NCI-H1417 (cell line): ENCODE results near the gene HMMR.
"Not testable (repeated sequence)": the region's sequence is repeated elsewhere in the genome, so short reads cannot be mapped to it uniquely, and the experiment has no call there.

Experiments used
- DNase-seq, 3 experiments: peaks; one replicate each; lab custom pipeline; 2025; lab: John Stamatoyannopoulos, UW

HMMR gene, protein sequence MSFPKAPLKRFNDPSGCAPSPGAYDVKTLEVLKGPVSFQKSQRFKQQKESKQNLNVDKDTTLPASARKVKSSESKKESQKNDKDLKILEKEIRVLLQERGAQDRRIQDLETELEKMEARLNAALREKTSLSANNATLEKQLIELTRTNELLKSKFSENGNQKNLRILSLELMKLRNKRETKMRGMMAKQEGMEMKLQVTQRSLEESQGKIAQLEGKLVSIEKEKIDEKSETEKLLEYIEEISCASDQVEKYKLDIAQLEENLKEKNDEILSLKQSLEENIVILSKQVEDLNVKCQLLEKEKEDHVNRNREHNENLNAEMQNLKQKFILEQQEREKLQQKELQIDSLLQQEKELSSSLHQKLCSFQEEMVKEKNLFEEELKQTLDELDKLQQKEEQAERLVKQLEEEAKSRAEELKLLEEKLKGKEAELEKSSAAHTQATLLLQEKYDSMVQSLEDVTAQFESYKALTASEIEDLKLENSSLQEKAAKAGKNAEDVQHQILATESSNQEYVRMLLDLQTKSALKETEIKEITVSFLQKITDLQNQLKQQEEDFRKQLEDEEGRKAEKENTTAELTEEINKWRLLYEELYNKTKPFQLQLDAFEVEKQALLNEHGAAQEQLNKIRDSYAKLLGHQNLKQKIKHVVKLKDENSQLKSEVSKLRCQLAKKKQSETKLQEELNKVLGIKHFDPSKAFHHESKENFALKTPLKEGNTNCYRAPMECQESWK

DNA sequence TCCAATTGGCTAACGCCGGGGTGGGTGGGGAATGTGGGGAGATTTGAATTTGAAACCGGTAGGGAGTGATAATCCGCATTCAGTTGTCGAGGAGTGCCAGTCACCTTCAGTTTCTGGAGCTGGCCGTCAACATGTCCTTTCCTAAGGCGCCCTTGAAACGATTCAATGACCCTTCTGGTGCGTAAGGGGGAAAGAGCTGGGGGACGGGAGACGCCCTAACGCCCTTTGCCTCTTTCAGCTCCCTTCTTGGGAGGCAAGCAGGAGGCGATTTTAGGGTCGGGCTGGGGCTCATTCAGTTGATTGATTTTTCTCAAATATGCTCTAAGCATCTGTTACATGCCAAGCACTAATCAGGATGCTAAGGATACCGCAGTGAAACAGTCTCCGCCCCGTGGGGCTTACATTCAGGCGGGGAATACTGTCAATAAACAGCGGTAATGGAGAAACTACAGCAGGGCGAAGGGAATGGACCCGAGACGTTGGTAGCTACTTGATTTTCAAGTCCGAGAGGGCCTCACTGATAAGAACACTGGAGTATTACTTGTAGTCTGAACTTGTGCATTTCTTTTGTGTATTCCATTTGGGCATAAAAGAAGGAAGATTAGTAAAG is at the start of gene HMMR:
TSS of gene HMMR (plus strand) at position 71 of the 610 bp plus-strand sequence. CDS start at position 132, 61 bp downstream.
- DNase-seq, result peak; percentile 65 to 86 (median 75)

DNA sequence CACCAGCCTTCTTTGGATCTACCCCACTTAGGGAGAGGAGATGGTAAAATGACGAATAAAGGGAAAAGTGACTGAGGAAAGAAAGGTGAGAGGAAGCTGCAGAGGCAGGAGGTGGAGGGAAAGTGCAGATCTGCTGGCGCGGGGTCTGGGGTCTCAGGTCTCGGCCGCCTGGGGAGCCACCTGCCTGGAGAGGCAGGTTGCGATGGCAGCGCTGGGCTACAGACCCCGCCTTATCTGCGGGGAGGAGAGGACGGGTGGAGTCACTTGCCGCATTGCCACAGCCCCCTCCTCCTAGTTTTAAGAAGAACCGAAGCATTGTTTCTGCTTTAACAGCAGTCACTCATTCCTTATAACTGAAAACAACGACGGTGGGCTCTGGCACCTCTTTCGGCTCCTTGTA is 44.8 kb upstream of the HMMR start:
- not testable (repeated sequence) for DNase-seq

DNA sequence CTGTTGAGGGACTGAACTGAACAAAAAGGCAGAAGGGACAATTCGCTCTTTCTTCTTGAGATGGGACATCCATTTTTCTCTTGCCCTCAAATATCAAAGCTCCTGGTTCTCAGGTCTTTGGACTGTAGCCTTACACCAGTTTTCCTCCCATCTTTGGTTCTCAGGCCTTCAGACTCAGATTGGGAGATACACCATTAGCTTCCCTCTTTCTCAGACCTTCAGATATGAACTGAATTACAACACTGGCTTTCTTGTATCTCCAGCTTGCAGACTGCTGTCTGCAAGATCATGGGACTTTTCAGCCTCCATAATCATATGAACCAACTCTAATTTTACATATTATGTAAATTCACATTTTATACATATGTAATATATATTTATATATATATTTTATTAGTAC is 35.6 kb upstream of the HMMR start:
- no peak for DNase-seq

DNA sequence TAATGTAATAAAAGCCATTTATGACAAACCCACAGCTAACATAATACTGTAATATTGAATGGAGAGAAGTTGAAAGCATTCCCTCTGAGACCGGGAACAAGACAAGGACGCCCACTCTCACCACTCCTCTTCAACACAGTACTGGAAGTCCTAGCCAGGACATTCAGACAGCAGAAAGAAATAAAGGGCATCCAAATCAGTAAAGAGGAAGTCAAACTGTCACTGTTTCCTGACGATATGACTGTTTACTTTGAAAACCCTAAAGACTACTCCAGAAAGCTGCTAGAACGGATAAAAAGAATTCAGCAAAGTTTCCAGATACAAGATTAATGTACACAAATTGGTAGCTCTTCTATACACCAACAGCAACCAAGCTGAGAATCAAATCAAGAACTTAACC is 34.3 kb upstream of the HMMR start:
- DNase-seq, result not testable (repeated sequence)

DNA sequence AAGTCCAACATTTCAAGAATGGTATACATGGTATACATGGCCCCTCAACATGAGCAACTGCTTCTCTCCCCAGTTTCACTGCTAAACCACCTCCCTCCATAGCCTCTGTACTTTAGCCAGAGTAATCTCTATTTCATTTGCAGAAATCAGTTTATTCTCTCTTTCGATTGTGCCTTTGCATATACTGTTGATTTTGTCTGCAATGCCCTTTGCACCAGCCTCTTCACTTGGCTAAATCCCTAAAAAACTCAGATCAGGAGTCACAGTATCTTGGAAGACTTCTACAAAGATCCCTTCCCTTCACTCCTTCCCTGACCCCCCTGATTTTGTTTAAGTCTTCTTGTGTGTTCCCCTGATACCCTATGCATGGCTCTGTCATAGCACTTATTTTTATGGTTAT is 27.9 kb upstream of the HMMR start:
- DNase-seq, result no peak

DNA sequence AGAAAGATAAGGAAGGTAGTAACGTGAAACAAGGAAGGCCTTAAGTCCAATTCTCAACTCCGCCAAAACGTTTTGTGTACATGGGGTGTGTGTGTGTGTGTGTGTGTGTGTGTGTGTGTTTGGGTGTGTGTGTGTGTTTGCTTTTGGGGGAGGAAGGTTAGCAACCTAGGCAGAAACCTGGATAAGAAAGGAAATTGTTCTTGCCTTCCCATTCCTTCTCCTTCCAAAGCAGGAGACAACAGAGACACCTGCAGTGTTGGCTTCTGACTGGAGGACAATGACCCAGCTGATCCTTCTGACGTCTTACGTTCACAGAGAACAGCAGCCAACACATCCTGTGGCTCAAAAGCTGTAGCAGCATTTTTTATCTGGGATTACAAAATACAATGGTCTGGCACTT is 27.2 kb upstream of the HMMR start:
- DNase-seq, result no peak

DNA sequence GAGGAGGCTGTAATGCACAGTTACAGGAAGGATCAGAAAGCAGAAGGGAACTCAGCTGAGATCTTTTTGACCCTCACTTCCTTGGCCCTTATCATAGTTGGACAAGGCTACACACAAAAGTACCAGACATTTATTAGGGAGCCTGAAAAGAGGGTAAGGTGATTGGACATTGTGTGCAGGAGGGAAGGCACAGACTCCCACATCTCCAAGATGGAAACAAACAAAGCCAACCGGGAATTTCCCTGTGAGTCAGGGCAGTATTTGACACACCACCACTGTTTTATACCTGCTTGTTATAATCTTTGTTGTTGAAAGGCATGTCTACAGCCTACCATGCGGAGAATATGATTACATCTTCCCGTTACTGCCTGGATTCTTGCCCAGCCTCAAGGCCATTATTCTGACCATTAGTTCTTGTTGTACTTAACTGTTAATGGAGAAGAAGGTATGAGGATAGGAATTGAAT is 26.0 kb upstream of the HMMR start:
- no peak for DNase-seq

DNA sequence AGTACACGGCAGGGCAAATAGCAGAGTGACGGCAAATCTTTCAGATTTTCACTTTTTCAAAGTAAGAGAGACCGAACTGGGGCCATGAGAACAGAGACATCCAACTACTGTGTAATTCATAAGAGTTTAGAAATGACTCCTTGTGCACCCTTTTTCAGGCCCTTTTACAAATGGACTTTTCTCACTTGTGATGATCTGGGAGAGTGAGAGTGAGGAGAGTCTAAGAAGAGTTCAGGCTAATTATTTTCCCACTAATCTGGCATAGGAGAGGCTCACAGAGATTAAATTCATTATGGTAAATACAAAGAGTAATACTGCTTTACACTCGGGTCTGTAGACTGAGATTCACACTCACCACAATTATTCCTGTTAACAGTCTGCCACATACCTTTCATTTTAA is 23.9 kb upstream of the HMMR start:
- peak in 1 of 3 experiments; percentile 18 for DNase-seq

DNA sequence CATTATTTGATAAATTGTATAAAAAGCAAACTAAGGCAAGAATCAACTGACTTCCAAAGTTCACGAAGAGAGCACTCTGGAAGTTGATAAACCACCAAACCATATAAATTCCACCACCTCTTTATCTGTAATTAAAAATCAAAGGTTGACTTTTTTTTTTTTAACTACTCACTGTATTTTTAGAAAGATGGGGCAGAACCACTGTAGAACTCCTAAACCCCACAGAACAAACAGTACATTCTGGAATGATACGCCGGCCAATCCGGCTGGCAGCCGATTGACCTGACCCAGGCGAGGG is 23.5 kb upstream of the HMMR start:
- no peak for DNase-seq

DNA sequence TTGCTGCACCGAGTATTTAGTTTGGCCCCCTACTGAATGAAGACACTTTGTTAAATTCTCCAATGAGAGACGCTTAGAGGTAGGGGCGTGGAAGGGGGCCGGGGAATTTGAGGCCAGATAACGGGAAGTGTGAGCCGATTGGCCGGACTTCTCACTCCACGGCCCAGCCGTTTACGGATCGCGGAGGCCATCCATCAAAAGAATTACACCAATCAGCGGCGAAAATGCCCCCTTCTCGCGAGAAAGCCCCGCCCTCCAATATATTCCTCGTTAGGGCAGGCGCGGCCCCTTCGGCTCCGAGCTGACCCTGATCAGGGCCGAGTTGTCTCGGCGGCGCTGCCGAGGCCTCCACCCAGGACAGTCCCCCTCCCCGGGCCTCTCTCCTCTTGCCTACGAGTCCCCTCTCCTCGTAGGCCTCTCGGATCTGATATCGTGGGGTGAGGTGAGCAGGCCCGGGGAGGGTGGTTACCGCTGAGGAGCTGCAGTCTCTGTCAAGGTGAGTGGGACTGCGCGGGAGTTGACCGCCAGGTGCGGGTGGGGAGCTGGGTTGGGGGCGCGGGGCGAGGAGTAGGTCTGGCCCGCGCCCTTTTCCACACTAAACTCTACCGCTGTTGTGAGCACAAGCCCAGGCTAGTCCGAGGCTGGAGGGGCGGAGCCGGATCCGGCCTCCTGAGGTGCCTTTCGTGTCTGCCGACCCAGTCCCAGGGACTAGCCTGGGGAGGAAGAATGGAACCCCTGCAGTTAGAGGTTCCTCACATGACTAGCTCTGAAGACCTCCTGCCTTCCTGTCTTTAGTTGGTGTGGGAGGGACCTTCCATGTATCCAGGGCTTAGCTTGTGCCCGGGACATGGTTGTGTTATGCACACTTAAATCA is 22.9 kb upstream of the HMMR start, which contains the start of gene CCNG1:
TSS of gene CCNG1 (plus strand) at position 287 of the 874 bp plus-strand sequence. CDS start 1,662 bp downstream, outside the sequence.
- DNase-seq, result peak; percentile 90 to 96 (median 95)

DNA sequence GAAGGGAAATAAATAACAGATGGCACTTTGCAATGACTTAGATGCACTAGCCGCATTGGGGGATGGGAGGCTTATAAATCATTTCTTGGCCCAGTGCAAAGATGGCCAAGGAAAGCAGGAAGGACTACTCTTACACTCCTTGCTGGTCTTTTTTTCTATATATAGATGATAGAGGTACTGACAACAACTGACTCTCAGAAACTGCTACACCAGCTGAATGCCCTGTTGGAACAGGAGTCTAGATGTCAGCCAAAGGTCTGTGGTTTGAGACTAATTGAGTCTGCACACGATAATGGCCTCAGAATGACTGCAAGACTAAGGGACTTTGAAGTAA is 21.4 kb upstream of the HMMR start:
- DNase-seq, result no peak

DNA sequence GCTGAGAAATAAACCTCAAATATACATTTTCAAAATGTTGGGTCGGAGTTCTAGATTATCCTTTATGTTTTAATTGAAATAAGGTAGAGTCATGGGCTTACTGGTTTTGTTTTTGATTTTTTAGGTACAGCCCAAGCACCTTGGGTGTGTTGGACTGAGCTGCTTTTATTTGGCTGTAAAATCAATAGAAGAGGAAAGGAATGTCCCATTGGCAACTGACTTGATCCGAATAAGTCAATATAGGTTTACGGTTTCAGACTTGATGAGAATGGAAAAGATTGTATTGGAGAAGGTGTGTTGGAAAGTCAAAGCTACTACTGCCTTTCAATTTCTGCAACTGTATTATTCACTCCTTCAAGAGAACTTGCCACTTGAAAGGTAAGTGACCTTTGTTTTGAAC is 19.5 kb upstream of the HMMR start:
- DNase-seq, result no peak

DNA sequence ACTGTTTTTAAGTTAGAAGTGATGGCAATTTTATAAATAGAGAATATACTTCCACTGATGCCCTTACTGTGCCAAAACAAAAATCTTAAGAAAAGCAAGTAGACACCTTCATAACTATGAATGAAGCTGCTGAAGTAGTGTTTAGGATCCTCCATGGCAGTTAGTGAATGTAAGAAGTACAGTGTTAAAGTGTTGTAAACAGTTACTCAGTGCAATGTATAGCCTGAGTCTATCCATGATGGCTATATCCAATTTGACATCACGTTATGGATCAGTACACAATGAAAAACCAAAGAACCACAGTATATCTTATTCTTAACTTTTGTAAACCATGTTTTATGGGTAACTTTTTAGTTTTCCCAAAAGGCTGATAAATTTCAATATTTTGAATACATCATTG is 15.9 kb upstream of the HMMR start:
- no peak for DNase-seq

DNA sequence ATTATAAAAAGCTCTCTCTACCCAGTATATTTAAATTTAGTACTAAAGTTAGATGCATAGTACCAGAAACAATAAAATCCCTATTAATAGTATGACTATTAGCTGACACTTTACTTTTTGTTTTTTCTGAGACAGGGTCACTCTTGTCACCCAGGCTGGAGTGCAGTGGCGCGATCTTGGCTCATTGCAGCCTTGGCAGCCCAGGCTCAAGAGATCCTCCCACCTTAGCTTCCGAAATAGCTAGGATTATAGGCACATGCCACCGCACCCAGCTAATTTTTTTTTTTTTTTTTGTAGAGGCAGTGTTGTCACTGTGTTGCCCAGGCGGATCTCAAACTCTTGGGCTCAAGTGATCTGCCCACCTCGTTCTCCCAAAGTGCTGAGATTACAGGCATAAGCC is 15.1 kb upstream of the HMMR start:
- DNase-seq, result no peak

DNA sequence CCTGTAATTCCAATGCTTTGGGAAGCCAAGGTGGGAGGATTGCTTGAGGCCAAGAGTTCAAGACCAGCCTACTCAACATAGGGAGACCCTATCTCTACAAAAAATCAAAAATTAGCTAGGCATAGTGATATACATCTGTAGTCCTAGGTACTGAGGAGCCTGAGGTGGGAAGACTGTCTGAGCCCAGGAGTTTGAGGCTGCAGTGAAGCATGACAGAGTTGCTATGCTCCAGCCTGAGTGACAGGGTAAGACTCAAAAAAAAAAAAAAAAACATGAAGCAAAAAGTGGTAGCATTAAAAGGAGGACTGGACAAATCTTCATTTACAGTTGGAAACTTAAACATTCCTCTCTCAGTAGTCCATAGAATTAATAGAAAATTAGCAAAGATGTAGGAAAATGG is 13.2 kb upstream of the HMMR start:
- no peak for DNase-seq

DNA sequence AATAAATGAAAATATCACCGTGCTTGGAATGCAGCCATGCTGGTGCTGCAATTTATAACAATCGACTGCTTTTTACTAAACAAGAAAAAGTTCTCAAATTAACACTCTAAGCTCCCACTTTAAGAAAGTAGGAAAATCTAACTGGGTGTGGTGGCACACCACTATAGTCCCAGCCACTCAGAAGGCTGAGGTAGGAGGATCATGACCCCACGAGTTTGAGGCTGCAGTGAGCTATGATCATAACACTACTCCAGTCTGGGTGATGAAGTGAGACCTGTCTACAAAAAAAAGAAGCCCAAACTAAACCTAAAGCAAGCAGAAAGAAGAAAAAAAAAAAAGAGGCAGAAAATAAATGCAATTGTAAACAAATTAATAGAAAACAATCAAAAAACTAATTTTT is 12.6 kb upstream of the HMMR start:
- DNase-seq, result no peak

DNA sequence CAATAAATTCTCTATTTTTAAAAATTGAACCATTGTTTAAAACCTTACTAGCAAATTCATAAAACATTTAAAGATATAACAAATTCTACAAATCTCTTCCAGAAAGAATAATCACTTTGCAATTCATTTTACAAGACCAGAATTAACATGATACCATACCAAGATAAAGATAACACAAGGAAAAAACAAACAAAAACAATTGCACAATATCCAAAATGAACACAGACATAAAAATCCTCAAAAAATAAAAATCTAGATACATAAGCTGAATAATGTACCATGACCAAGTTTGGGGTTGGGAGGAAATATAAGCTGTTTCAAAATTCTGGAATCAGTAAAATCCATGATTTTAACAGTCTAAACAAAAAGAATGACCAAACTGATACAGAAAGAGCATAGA is 11.9 kb upstream of the HMMR start:
- no peak for DNase-seq

DNA sequence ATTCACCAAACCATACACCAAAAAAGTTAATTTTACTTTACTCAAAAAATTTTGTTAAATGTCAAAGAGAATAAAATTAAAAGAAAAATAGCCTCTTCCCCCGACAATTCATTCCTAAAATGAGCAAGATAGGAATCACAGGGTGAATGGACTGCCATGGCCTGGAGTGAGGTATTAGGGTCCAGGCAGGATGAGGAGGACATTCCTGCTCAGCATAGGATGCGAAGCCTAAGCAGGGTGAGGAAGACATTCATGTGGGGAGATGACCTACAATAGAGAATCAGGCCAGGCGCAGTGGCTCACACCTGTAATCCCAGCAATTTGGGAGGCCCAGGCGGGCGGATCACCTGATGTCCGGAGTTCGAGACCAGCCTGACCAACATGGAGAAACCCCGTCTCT is 8.9 kb upstream of the HMMR start:
- no peak for DNase-seq

DNA sequence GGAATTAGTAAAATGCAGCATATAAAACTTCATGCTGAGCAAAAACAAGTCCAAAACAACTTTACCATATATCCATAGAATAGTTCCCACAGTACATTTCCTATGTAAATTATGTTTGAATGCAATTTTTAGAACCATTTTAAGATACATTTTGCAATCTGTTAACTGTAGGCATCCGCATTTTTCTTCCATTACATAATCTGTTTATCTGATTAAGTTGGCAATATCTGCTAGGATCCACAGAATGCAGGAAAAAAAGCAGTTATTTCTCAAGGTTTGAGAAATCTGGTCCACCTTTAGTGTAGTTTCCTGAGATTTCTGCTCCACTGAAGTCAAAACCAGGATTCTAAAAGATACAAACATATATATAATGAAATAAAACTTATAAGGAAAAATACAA is 6.7 kb upstream of the HMMR start:
- no peak for DNase-seq

DNA sequence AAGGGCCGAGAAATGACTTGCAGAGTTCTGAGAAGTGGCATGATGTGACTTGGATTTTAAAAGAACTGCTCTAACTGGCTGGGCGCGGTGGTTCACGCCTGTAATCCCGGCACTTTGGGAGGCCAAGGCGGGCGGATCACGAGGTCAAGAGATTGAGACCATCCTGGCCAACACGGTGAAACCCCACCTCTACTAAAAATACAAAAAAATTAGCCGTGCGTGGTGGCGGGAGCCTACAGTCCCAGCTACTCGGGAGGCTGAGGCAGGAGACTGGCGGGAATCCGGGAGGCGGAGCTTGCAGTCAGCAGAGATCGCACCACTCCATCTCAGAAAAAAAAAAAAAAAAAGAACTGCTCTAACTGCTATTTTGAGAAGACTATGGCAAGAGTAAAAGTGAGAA is 5.0 kb upstream of the HMMR start:
- not testable (repeated sequence) for DNase-seq

DNA sequence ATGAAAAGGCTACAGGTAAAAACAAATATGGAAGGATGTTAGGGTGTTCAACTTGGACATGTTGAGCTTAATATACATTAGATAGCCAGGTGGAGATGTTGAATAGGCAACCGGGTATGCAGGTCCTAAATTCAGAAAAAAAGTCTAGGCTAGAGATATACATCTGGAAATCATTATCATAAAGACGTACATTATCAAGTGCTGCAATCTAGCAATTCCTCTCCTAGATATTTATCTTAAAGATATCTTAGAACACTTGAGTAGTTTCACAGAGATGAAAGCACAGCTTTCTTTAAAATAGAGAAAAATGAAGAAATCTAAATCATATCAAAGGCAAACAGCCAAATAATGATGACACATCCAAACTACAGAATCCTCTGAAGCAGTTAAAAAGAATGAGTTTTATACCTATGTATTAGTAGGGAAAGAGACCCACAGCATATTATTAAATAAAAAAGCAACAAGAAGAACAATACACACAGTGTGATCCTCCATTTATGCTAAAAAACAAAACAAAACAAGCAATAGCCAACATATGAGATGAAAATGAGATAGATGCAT is 4.3 kb upstream of the HMMR start:
- no peak for DNase-seq

DNA sequence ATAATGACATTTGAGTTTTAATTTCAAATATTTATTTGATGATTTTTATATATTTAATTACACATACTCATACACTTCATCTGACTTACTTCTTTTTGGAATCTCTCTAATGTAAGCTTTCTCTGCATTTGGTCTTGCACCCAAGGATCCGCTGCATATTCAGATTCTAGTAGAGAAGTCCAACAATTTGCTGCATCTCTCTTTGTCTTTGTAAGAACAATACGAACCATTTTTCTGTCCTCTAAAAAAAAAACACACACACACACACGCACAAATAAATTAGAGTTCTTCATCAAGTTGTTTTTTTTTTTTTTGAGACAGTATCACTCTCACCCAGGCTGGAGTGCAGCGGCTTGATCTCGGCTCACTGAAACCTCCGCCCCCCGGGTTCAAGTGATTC is 3.6 kb upstream of the HMMR start:
- no peak for DNase-seq
